ENCODE results near the gene MED27. TPM values are rescaled to one million over a fixed set of nuclear protein-coding genes. Genes with fewer than 3 reads are reported as not detected.

Gene MED27
- total and polyA plus RNA-seq, 5 donors from 2014 or later, result 28.7 to 58.5 (median 45.9) TPM

- peaks cover 0 to 2% (median 0%) of the 10 kb centered on the region in 4 donors for H3K4me1 Mint-ChIP-seq
- peaks cover 11% of the 10 kb centered on the region for H3K36me3 Mint-ChIP-seq
- DNase-seq, result no peak
- Histone ChIP-seq H3K9me3 (ENCODE audit: control insufficient read depth in 2 of 2, low read length in 2 of 2) (no peaks in the 10 kb centered on the region), H3K27me3 (ENCODE audit: control insufficient read depth, insufficient read depth, low read length) (no peaks in the 10 kb centered on the region), H3K4me3 (ENCODE audit: low read depth, low read length) (no peak overlapping the region), H3K27ac (ENCODE audit: insufficient read depth, low read length, poor library complexity, severe bottlenecking) (no peak overlapping the region), H3K4me1 (ENCODE audit: control insufficient read depth, insufficient read depth, low read length, poor library complexity, severe bottlenecking) (no peaks in the 10 kb centered on the region), H3K36me3 (ENCODE audit: control insufficient read depth, insufficient read depth, low read length) (peaks cover 5% of the 10 kb centered on the region)
- no peak overlapping the region for H3K27ac Mint-ChIP-seq
- no peak for ATAC-seq (ENCODE audit: low read depth in 2 of 2)
- no peaks in the 10 kb centered on the region for H3K9me3 Mint-ChIP-seq
- no peaks in the 10 kb centered on the region for H3K27me3 Mint-ChIP-seq
- H3K4me3 Mint-ChIP-seq, result no peak overlapping the region
These were observed 224.6 kb downstream of the MED27 start for GRCh38 chr9:131854896-131855613.

DNA sequence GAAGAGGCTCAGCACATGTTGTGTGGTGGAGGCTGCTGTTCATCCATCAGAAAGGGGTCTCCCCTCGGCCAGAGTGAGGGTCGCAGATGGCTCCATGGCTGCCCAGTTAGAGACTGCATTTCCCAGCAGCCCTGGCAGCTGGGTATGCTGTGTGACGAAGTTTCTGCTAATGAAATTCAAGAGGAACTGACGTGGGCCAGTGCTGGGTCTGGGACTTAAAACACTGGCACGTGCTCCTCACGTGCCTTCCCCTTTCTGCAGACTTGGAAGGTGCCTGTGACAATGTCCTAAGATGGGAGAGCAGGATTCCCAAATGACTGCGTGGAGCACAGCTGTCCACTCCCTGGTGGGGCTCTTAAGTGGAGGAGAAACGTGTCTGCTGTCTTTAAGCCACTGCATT is 225.3 kb downstream of the MED27 start:
- peaks cover 7% of the 10 kb centered on the region for H3K36me3 Mint-ChIP-seq
- no peak overlapping the region for H3K4me3 Mint-ChIP-seq
- no peaks in the 10 kb centered on the region for H3K27me3 Mint-ChIP-seq
- H3K4me1 Mint-ChIP-seq, result peaks cover 0 to 2% (median 0%) of the 10 kb centered on the region in 4 donors
- Histone ChIP-seq H3K4me1 (ENCODE audit: control insufficient read depth, insufficient read depth, low read length, poor library complexity, severe bottlenecking) (no peaks in the 10 kb centered on the region), H3K9me3 (ENCODE audit: control insufficient read depth in 2 of 2, low read length in 2 of 2) (no peaks in the 10 kb centered on the region), H3K27me3 (ENCODE audit: control insufficient read depth, insufficient read depth, low read length) (no peaks in the 10 kb centered on the region), H3K27ac (ENCODE audit: insufficient read depth, low read length, poor library complexity, severe bottlenecking) (no peak overlapping the region), H3K4me3 (ENCODE audit: low read depth, low read length) (no peak overlapping the region), H3K36me3 (ENCODE audit: control insufficient read depth, insufficient read depth, low read length) (no peaks in the 10 kb centered on the region)
- ATAC-seq (ENCODE audit: low read depth in 2 of 2) (no peak), DNase-seq (no peak)
- no peaks in the 10 kb centered on the region for H3K9me3 Mint-ChIP-seq
- H3K27ac Mint-ChIP-seq, result no peak overlapping the region

- no peak overlapping the region for H3K27ac ChIP-seq (ENCODE audit: insufficient read depth, low read length, poor library complexity, severe bottlenecking)
- no peak for DNase-seq
- Mint-ChIP-seq H3K27ac (no peak overlapping the region), H3K36me3 (peaks cover 1% of the 10 kb centered on the region), H3K4me3 (no peak overlapping the region), H3K4me1 (peaks cover 0 to 2% (median 0%) of the 10 kb centered on the region in 4 donors), H3K27me3 (no peaks in the 10 kb centered on the region), H3K9me3 (no peaks in the 10 kb centered on the region)
- H3K27me3 ChIP-seq (ENCODE audit: control insufficient read depth, insufficient read depth, low read length), result no peaks in the 10 kb centered on the region
- H3K36me3 ChIP-seq (ENCODE audit: control insufficient read depth, insufficient read depth, low read length), result no peaks in the 10 kb centered on the region
- ATAC-seq (ENCODE audit: low read depth in 2 of 2), result no peak
- H3K4me3 ChIP-seq (ENCODE audit: low read depth, low read length), result no peak overlapping the region
- no peaks in the 10 kb centered on the region for H3K4me1 ChIP-seq (ENCODE audit: control insufficient read depth, insufficient read depth, low read length, poor library complexity, severe bottlenecking)
- H3K9me3 ChIP-seq (ENCODE audit: control insufficient read depth in 2 of 2, low read length in 2 of 2), result no peaks in the 10 kb centered on the region
These were observed 226.2 kb downstream of the MED27 start for GRCh38 chr9:131853434-131853833.

GRCh38 chr9:131851414-131851813 is 228.3 kb downstream of the MED27 start:
- no peak for DNase-seq
- no peak for ATAC-seq (ENCODE audit: low read depth in 2 of 2)
- no peaks in the 10 kb centered on the region for H3K9me3 Mint-ChIP-seq
- H3K27me3 Mint-ChIP-seq, result no peaks in the 10 kb centered on the region
- no peaks in the 10 kb centered on the region for H3K9me3 ChIP-seq (ENCODE audit: control insufficient read depth in 2 of 2, low read length in 2 of 2)
- H3K27me3 ChIP-seq (ENCODE audit: control insufficient read depth, insufficient read depth, low read length), result no peaks in the 10 kb centered on the region
- H3K27ac ChIP-seq (ENCODE audit: insufficient read depth, low read length, poor library complexity, severe bottlenecking), result no peak overlapping the region
- no peaks in the 10 kb centered on the region for H3K36me3 Mint-ChIP-seq
- H3K4me1 Mint-ChIP-seq, result peaks cover 0 to 2% (median 0%) of the 10 kb centered on the region in 4 donors
- no peak overlapping the region for H3K4me3 Mint-ChIP-seq
- H3K4me3 ChIP-seq (ENCODE audit: low read depth, low read length), result no peak overlapping the region
- H3K36me3 ChIP-seq (ENCODE audit: control insufficient read depth, insufficient read depth, low read length), result no peaks in the 10 kb centered on the region
- no peaks in the 10 kb centered on the region for H3K4me1 ChIP-seq (ENCODE audit: control insufficient read depth, insufficient read depth, low read length, poor library complexity, severe bottlenecking)
- H3K27ac Mint-ChIP-seq, result peak overlapping the region in 2 of 3 donors; percentile 0 to 22

DNA sequence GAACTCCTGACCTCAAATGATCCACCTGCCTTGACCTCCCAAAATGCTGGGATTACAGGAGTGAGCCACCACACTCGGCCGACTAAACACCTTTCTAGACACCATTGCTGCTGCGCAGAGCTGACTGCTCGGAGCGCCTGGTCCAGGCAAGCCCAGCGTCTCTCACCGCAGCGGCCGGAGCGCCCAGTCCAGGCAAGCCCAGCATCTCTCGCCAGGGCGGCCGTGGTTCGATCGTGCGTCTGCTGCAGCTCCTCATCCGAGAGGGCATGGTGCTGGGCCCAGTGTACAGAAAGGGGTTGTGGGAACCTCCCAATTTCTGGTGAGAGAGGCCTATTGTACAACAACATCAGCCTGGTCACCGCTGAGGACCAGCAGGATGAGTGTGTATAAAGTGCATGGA is 230.3 kb downstream of the MED27 start:
- Mint-ChIP-seq H3K27ac (no peak overlapping the region), H3K9me3 (no peaks in the 10 kb centered on the region), H3K4me3 (no peak overlapping the region), H3K4me1 (peaks cover 0 to 9% (median 6%) of the 10 kb centered on the region in 4 donors), H3K27me3 (no peaks in the 10 kb centered on the region), H3K36me3 (no peaks in the 10 kb centered on the region)
- peaks cover 4% of the 10 kb centered on the region for H3K4me1 ChIP-seq (ENCODE audit: control insufficient read depth, insufficient read depth, low read length, poor library complexity, severe bottlenecking)
- ATAC-seq (ENCODE audit: low read depth in 2 of 2) (no peak), DNase-seq (no peak)
- H3K9me3 ChIP-seq (ENCODE audit: control insufficient read depth in 2 of 2, low read length in 2 of 2), result no peaks in the 10 kb centered on the region
- no peak overlapping the region for H3K27ac ChIP-seq (ENCODE audit: insufficient read depth, low read length, poor library complexity, severe bottlenecking)
- H3K27me3 ChIP-seq (ENCODE audit: control insufficient read depth, insufficient read depth, low read length), result no peaks in the 10 kb centered on the region
- no peak overlapping the region for H3K4me3 ChIP-seq (ENCODE audit: low read depth, low read length)
- no peaks in the 10 kb centered on the region for H3K36me3 ChIP-seq (ENCODE audit: control insufficient read depth, insufficient read depth, low read length)

GRCh38 chr9:131848570-131849160 is 231.0 kb downstream of the MED27 start:
- no peaks in the 10 kb centered on the region for H3K36me3 ChIP-seq (ENCODE audit: control insufficient read depth, insufficient read depth, low read length)
- ATAC-seq (ENCODE audit: low read depth in 2 of 2), result no peak
- H3K27ac ChIP-seq (ENCODE audit: insufficient read depth, low read length, poor library complexity, severe bottlenecking), result no peak overlapping the region
- H3K4me1 ChIP-seq (ENCODE audit: control insufficient read depth, insufficient read depth, low read length, poor library complexity, severe bottlenecking), result peaks cover 4% of the 10 kb centered on the region
- H3K27me3 ChIP-seq (ENCODE audit: control insufficient read depth, insufficient read depth, low read length), result no peaks in the 10 kb centered on the region
- Mint-ChIP-seq H3K4me1 (peaks cover 0 to 9% (median 6%) of the 10 kb centered on the region in 4 donors), H3K27me3 (no peaks in the 10 kb centered on the region), H3K4me3 (no peak overlapping the region), H3K27ac (peak overlapping the region in 1 of 3 donors; percentile 46), H3K9me3 (no peaks in the 10 kb centered on the region), H3K36me3 (no peaks in the 10 kb centered on the region)
- DNase-seq, result no peak
- H3K9me3 ChIP-seq (ENCODE audit: control insufficient read depth in 2 of 2, low read length in 2 of 2), result no peaks in the 10 kb centered on the region
- H3K4me3 ChIP-seq (ENCODE audit: low read depth, low read length), result no peak overlapping the region

- H3K4me1 Mint-ChIP-seq, result peaks cover 0 to 12% (median 6%) of the 10 kb centered on the region in 4 donors
- no peaks in the 10 kb centered on the region for H3K9me3 Mint-ChIP-seq
- Histone ChIP-seq H3K27me3 (ENCODE audit: control insufficient read depth, insufficient read depth, low read length) (no peaks in the 10 kb centered on the region), H3K4me3 (ENCODE audit: low read depth, low read length) (no peak overlapping the region), H3K36me3 (ENCODE audit: control insufficient read depth, insufficient read depth, low read length) (no peaks in the 10 kb centered on the region), H3K4me1 (ENCODE audit: control insufficient read depth, insufficient read depth, low read length, poor library complexity, severe bottlenecking) (peaks cover 4% of the 10 kb centered on the region), H3K27ac (ENCODE audit: insufficient read depth, low read length, poor library complexity, severe bottlenecking) (no peak overlapping the region), H3K9me3 (ENCODE audit: control insufficient read depth in 2 of 2, low read length in 2 of 2) (no peaks in the 10 kb centered on the region)
- H3K27ac Mint-ChIP-seq, result no peak overlapping the region
- DNase-seq (no peak), ATAC-seq (ENCODE audit: low read depth in 2 of 2) (no peak)
- H3K4me3 Mint-ChIP-seq, result no peak overlapping the region
- H3K27me3 Mint-ChIP-seq, result no peaks in the 10 kb centered on the region
- H3K36me3 Mint-ChIP-seq, result no peaks in the 10 kb centered on the region
These were observed 231.9 kb downstream of the MED27 start for GRCh38 chr9:131847665-131848354.

Measured in CD4-positive, CD25-positive, alpha-beta regulatory T cell (primary cell).